IPS-NIHi7 (cell line): ENCODE measurements around the gene PGBD1.

Experiments
- DNase-seq: peaks from one replicate; pipeline ENCODE4 v3.0.0; 2012; ENCODE audit warnings: mixed read lengths; ENCODE audit errors: extremely low spot score

The PGBD1 gene

DNA sequence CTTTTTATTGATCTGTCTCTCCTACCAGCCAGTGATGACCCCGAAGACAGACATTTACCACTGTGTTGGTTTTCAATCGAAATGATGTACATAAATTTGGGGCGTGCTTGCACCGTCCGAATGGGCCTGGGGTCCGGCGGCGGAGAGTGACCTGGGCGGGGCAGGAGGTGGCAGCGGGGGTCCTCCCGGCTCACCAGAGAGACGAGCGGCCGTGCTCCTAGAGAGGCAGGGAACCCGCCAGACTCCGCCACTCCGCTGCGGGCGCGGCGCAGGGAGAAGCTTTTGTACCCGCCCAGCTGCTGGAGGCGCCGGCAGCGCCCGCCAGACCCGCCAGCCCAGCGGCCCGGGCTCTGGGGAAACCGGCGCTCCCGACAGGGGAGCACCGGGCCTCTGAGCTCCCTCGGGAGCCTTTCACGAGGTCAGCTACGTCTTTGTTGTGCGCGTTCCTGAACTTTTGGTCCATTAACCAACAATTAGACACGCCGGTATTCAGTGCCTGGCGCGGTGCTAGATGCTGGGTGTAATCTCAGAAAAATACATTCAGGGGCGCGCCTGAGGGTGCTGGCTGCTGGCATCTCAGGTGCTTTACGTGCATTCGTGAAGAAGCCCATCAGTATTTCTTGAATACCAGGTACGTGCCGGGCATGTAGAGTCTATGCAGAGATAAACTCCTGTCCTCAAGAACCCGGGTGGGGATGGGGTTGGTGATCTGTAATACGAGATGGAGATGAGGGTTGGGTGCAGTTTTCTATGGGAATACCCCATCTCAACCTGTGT is at the start of gene PGBD1:
PGBD1 (plus strand) TSS at position 285 of the 777 bp plus-strand sequence. CDS start 2,242 bp downstream, outside the sequence.
- DNase-seq = peak; percentile 92

DNA sequence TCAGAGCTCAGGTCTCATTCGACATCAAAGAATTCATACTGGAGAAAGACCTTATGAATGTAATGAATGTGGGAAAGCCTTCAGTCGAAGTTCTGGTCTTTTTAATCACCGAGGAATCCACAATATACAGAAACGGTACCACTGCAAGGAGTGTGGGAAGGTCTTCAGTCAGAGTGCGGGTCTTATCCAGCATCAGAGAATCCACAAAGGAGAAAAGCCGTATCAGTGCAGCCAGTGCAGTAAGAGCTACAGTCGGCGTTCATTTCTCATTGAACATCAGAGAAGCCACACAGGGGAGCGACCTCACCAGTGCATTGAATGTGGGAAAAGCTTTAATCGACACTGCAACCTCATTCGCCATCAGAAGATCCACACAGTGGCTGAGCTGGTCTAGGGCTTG is 48.6 kb upstream of the PGBD1 start:
- no peak for DNase-seq

GRCh38 chr6:28235912-28236452 is 45.4 kb upstream of the PGBD1 start:
- DNase-seq = no peak

DNA sequence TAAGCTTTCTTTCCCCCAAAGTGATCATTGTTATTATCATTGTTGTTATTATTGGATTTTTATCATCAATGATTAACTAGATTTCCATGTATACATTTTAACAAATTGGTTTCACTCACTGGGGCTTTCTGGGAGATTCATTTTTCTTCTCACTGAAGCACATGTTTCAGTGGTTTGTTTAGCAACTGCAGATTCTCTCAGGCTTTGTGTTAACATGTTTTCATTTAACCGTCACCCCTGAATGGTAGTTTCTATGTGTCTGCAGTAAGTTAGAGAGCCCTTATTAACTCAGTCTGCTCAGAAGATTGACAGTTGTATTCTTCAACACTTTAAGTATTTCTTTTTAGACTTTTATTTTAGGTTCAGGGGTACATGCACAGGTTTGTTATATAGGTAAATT is 41.7 kb upstream of the PGBD1 start:
- no peak for DNase-seq

GRCh38 chr6:28240471-28240870 is 40.9 kb upstream of the PGBD1 start:
- no peak for DNase-seq

- no peak for DNase-seq
Observed at GRCh38 chr6:28243946-28244345, 37.4 kb upstream of the PGBD1 start.

DNA sequence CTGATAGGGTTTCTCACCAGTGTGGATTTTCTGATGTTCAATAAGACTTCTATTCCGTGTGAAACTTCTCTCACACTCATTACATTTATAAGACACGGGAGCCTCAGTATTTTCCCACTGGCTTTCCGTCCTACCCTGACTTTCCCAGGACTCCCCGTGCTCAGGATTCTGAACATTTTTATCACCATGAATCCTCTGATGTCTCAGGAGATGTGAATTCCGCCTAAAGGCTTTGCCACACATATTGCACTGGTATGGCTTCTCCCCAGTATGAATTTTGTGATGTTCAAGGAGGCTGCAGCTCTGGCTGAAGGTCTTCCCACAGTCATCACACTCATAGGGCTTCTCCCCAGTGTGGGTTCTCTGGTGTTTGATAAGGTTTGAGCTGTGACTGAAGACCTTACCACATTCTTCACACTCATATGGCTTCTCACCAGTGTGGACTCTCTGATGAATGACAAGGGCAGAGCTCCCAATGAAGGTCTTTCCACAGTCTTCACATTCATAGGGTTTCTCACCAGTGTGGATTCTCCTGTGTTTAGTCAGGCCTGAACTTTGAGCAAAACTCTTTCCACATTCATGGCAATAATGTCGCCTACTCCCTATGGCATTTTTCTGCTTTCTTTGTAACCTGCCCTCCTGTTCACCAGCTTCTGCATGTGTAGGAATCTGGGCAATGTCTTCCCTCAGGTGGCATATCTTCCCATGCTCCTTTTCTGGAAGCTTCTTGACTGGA is 36.0 kb upstream of the PGBD1 start:
- DNase-seq = no peak

GRCh38 chr6:28248916-28249315 is 32.5 kb upstream of the PGBD1 start:
- DNase-seq = no peak

GRCh38 chr6:28250747-28251146 is 30.6 kb upstream of the PGBD1 start:
- no peak for DNase-seq

- peak; percentile 26 for DNase-seq
Observed at GRCh38 chr6:28251661-28252008, 29.7 kb upstream of the PGBD1 start.

- peak; percentile 90 for DNase-seq
Observed at GRCh38 chr6:28252009-28252975, 29.1 kb upstream of the PGBD1 start, which contains the start of gene ZKSCAN4. TSS of gene ZKSCAN4 (minus strand) at chr6:28252269. CDS start at chr6:28251980, 289 bp downstream.

DNA sequence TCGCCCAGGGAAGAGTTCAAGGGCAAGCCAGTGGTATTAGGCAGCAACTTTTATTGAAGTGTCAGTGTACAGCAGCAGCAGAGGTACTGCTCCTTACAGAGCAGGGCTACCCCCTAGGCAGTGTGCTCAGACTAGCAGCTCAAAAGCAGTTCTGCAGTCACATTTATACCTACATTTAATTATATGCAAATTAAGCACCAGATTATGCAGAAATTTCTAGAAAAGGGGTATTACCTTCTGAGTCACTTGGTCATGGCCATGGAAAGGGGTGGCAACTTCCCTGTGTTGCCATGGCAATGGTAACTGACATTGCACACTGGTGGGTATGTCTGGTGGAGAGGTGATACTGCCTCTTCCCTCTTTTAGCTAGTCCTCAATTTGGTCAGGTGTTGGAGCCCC is 27.3 kb upstream of the PGBD1 start:
- DNase-seq = no peak

- DNase-seq = no peak
Observed at GRCh38 chr6:28257042-28257441, 24.3 kb upstream of the PGBD1 start.

DNA sequence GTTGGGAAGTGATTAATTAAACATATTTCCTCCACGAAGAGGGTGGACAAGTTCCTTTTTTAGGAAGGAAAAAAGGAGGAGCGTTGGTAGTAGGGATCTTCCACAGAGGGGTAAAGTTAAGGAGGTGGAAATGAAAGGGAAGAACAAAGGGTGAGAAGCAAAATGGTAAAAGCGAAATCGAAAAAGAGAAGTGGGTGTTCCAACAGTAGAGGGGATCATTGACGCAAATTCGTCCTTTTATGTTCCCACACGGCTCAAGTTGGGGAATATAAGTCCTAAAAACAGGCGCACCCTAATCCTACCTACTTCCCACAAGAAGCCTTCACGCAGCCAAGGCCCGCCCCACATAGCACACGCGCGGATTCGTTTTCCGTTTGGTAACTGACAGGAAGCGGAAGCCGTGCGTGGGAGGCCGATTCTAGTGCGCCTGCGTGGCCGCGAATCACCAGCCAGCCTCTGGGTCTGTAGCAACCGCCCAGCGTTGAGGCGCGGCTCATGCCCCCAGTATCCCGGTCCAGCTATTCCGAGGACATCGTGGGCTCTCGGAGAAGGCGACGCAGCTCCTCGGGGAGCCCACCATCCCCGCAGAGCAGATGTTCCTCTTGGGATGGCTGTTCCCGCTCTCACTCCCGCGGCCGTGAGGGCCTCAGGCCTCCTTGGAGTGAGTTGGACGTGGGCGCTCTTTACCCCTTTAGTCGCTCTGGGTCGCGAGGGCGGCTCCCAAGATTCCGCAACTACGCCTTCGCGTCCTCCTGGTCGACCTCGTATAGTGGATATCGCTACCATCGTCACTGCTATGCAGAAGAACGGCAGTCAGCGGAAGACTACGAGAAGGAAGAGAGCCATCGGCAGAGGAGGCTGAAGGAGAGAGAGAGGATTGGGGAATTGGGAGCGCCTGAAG is 22.2 kb upstream of the PGBD1 start, which contains the start of gene NKAPL:
NKAPL (plus strand) TSS at position 421 of the 901 bp plus-strand sequence; CDS start at position 496, 75 bp downstream.
- DNase-seq = peak; percentile 7

- DNase-seq = no peak
Observed at GRCh38 chr6:28263922-28264321, 17.4 kb upstream of the PGBD1 start.

GRCh38 chr6:28264834-28265401 is 16.5 kb upstream of the PGBD1 start:
- no peak for DNase-seq

GRCh38 chr6:28266563-28266961 is 14.8 kb upstream of the PGBD1 start:
- DNase-seq = no peak

- peak; percentile 81 for DNase-seq
Observed at GRCh38 chr6:28266962-28267694, 14.2 kb upstream of the PGBD1 start, which contains the start of gene ZSCAN26. TSS of gene ZSCAN26 (plus strand) at chr6:28267143. CDS start at chr6:28271920, 4,777 bp downstream.

DNA sequence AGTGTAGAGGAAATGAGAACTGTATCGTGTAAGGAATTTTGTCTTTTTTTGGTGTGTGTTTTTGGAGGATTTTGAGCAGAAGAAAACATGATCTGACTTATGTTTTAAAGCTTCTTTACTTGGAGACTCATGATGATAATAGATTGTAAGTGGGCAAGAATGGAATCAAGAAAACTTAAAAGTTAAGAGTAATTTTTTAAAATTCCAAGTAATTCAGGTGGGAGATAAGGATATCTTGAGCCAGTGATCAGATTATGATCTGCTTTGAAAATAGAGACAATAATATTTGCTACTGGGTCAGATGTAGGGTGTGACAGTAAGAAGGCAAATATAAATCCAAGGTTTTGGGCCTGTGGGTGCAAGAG is 13.7 kb upstream of the PGBD1 start:
- DNase-seq = no peak
